ENCODE results near the gene FRS3.

Gene FRS3

DNA sequence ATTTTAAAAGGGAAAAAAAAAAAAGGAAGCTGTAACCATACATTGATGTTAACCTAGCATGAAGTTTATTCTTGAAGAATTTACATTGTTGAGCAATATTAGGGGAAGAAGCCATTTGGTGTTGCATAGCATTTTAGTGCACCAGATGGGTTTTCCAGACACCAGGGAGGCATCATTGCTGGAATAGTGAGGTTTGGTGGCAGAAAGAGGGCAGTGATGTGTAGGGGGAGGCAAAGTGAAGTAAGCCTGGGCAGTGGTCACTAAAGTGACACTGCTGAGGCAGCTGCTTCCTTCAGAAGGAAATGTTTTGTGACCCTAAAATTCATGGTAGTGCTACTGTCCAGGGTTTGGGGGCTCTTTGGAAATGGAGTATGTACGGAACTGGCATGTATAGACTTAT, 10.3 kb upstream of the FRS3 start:
- no peak for DNase-seq (ENCODE audit: low read depth in 2 of 2)

DNA sequence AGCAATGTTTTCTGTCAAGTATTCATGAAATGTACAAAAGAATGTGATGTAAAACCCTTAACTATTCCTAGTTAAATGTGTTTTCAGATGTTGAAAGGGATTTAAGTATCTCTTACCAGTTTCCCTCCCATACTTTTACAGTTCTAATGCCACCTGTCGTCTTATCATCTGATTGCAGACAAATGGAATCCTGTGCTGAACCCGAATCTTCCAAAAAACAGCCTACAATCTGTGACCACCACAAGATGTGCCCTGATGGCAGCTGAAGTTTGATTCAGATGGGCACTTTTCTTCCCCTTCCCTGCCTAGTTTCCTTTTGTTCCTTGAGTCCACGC, 9.7 kb upstream of the FRS3 start:
- DNase-seq (ENCODE audit: low read depth in 2 of 2), result no peak

DNA sequence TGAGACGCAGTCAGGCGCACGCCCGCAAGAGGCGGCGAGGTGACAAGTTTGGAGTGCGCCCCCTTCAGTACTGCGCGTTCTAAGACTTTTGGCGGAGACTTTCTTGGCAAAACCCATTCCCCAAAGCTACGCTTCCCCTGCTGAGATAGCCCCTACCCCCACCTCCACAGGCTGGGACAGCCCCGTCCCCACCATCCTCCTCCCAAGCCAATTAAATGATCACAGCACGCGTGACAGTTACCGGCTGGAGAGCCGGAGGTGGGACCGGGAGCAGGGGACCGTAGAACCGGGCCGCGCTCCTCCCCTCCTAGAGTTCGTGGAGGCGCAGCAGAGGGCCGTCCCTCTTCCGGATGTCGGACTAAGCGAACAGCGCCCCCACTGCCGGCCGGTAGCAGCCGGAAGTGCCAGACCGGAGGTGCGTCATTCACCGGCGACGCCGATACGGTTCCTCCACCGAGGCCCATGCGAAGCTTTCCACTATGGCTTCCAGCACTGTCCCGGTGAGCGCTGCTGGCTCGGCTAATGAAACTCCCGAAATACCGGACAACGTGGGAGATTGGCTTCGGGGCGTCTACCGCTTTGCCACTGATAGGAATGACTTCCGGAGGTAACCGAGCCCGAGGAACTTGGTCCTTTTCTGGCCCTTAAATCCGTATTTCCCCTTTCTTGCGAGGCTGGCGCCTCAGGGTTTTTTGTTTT, 7.7 kb upstream of the FRS3 start, which contains the start of gene TOMM6:
TSS of gene TOMM6 (plus strand) at position 476 of the 699 bp plus-strand sequence. CDS start at position 480, 4 bp downstream.
- DNase-seq (ENCODE audit: low read depth in 2 of 2), result peak; percentile 88 to 93

DNA sequence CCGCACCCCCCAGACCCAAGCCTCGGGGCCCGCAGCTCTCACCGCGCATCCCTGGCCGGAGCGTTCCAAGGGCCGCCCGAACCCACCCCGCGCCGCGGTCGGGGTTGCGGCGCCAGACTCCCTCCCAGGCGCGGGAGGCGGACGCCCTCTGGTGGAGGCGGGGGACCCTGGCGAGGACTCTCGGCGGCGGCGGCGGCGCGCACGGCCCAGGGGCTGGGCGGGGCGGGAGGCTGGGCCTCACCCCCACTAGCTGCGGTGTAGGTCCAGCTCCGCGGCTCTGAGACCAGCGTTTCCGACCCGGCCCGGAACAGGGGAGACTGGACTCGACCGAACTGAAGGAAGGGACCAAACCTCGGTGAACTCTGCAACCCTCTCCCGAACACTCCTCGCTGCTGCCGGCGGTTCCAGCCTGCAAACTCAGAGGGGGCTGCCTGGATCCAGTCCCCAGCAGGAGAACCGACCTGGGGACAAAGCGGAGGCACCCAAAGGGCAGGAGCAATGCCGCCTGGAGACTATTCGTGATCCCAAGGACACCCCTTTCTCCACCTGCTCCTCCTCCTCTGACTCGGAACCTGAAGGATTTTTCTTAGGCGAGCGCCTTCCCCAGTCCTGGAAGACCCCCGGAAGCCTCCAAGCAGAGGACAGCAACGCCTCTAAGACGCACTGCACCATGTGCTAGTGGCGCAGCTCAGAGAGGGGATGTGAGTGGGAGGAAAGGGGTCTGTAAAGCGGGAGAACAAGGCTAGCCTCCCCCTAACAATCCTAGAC, 6.9 kb upstream of the FRS3 start:
- peak; percentile 76 to 82 for DNase-seq (ENCODE audit: low read depth in 2 of 2)

DNA sequence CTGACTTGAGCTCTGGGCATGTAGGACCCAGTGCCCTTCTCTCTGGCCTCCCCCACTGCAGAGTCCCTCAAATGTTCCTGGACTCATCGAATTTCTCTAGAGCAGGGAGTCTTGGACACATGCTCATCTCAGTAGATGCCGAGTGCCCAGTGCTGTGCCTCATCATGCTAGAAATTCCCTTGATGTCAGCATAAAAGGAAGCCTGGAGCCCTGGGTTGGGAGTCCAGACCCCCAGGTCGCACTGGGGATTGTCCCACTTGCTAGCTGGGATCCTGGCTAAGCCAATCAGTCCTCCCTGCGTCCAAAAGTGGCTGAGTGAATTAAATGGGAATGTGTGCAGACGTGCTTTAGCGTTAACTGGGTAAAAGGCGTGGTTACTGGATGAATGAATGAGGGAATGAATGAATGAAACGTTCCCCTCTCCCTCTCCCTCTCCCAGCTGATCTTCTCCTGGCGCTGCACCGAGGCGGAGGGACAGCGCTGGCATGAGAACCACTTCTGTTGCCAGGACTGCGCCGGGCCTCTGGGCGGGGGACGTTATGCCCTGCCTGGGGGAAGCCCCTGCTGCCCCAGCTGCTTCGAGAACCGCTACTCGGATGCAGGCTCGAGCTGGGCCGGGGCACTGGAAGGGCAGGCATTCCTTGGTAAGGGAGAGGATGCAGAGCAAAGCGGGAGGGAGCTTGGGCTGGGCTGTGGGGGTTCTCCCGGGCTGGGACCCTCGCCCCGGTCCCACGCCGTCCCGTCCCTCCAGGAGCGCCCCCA, 6.2 kb upstream of the FRS3 start:
- DNase-seq (ENCODE audit: low read depth in 2 of 2), result no peak

DNA sequence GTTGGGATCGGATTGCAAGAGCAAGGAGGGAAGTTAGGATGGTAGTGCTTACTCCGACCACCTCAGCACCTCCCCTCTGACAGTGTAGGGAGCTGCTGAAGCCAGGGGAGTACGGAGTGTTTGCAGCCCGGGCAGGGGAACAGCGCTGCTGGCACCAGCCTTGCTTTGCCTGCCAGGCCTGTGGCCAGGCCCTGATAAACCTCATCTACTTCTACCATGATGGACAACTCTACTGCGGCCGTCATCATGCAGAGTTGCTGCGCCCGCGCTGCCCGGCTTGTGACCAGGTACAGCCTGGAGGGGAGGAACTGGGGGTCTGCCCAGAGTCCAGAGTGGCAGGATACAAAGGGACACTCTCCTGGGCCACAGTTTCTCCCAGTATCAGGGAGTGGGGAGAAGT, 5.6 kb upstream of the FRS3 start:
- no peak for DNase-seq (ENCODE audit: low read depth in 2 of 2)

DNA sequence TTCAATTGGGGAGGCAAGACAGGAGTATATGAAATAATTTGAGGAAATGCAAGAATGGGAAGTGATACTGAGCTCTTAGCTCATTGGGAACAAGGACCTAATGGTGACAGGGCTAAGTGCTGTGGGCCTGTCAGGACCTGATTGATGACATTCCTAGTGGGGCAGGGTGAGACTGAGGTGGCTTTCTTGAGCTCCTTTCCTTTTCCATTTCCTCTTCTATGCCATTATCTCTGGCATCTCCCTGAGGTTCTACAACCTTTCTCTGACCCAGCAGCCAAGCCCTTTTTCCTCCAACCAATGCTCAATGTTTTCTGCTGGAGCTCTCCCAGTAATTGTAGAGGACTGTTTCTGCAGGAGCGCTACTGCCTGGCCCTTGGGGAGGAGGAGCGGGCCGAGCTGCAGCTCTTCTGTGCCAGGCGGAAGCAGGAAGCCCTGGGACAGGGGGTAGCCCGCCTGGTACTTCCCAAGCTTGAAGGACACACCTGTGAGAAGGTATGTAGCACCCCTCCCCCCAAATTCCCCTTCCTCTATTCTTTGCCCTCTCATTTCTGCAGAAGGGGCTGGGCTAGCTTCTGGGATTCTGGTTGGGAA, 5.0 kb upstream of the FRS3 start:
- DNase-seq (ENCODE audit: low read depth in 2 of 2), result no peak

DNA sequence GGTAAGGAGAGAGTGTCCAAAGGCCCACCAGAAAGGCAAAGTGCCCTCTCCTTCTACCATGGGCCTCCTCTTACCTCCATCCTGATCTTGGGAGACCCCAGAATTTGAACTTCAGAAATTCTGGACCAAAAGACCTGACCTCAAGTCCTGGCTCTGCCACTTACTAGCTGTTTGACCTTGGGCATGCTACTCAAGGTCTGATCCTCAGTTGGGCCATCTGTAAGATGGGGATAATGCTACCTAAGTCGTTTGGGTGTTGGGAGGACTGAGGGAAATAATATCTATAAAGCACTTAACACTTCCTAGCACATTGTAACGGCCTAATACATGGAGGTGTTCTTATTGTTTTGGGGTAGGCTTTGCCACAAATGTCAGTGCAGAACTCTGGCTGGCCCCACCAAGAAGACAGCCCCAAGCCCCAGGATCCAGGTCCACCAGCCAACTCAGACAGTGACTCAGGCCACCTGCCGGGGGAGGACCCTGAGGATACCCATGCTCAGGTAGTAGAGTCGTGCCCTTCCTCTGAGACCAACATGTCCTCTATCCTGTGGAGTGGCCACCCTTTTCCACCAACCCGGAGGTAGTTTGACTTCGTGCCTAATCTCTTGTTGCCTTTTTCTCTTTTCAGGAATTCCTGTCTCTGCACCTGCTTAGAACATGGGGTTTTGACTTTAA, 3.5 kb upstream of the FRS3 start:
- DNase-seq (ENCODE audit: low read depth in 2 of 2), result no peak

DNA sequence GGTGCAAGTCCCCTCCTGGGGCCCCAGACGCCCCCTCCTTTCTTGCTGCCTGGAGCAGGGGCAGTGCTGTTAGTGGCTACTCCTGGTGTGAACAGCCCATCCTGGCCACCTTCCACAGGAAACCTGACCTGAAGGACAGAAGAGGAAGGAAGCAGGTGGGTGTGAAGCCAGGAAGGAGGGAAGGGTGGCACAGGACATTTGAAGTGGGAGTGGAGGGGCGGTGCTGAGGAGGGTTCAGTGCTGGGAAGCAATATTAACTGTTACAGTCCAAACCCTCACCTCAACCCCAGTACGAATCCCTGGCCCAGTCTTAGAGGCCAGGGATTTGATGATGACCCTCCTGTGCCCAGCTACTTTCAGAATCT, 1.6 kb upstream of the FRS3 start:
- no peak for DNase-seq (ENCODE audit: low read depth in 2 of 2)

DNA sequence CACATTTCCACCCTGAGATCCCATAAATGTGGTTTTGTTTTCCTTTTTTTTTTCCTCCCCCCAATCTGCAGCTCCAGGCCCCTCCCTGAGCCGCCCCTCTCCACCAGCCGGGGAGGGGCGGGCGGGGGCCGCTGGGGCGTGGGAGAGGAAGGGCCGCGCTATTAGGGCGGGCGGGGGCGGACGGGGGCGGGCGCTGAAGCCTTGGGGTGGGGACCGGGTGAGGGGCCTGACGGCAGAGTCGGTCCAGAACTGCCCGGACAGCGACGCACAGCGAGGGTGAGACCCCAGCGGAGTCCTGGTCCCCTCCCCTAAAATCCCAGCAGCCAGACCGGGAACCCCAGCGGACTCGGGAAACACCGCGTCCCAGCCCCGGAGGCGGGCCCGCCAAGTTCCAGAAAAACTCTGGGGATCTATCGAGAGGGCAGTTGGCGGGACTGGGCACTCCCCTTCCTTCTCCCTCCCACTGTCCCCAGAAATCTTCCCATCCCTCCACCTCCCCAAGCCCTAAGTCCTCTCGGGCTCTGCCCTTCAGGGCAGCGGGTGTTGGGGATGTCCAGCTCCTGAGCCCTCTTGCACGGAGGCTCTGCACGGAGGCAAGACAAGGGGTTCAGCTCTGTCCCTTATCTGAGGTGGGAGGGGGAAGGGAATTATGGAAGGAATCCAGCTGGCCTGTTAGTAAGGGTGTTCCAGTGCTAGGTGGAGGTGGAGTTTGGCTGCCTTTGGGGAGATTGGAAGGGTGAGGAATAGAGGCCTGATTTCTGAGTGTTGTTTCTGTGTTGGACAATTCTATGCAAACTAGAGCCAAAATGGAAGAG, 1.1 kb upstream of the FRS3 start, which contains the start of gene PRICKLE4:
TSS of gene PRICKLE4 (plus strand) at position 232 of the 815 bp plus-strand sequence. CDS start 2,692 bp downstream, outside the sequence.
- DNase-seq (ENCODE audit: low read depth in 2 of 2), result no peak

DNA sequence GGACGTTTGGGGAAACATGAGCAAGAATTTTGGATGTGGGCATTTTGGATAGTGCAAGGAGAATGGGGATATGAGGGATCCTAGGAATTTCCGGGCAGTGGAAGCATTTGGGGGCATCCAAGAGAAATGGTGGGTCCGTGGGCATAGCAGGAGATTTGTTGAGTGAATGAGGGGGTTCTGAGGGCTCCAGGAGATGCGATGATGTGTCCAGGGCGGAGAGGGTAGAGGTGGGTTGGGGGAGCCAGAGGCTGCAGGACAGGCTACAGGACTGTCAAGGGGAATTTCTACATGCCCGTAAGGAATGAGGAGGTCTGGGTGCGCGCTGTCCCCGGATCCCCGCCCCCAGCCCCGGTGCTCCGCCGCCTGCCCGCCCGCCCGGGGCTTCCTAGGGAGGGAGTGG, 364 bp downstream of the FRS3 start:
- no peak for DNase-seq (ENCODE audit: low read depth in 2 of 2)

DNA sequence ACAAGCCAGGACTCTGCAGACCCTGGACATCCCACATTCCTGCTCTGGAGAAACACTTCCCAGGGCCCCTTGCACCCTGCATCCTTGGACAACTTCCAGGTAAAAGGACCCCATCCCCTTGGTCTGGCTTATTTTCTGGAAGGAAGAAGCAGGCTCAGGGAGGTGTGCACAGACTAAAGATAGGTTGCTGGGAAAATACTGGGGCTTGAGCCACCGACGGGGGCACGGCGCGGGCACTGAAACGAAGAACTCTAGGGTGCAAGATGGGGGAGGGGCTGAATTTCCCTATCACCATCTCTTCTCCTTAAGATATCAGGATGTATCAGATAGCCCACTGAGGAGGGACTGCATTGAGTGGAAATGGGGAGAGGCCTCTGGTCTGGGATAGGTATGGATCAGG, 805 bp downstream of the FRS3 start:
- DNase-seq (ENCODE audit: low read depth in 2 of 2), result no peak

DNA sequence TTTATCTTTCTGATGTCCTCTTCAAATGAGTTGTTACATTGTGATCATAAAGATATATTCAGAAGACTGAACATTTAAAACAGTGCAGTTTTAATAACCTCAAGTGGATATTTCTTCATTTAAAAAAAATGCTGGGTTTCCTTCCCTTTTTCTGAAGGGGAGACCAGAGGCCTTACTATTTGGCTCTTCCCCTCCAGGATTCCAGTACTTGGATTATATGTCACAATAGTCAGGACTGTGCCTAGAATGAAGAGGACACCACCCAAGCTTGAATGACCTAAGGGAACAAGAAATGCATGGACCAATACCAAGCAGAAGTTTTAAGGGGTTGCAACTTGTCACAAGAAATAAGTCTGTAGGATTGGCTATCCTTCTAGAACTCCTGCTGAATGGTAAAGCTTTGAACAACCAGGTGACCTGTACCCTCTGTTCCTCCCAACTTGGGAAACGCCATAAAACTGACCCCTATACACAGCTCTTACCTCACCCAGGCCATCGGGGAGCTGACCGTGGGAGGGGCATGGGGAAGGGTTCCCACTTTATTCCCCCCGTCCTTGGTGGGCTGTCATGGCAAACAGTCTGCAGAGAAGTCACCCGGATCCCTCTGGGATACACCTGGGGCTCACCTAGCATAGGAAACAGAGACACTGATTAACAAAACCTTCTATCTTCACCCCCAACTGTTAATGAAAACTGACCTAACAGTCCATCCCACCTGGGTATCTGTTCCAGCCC, 2.0 kb downstream of the FRS3 start:
- no peak for DNase-seq (ENCODE audit: low read depth in 2 of 2)

DNA sequence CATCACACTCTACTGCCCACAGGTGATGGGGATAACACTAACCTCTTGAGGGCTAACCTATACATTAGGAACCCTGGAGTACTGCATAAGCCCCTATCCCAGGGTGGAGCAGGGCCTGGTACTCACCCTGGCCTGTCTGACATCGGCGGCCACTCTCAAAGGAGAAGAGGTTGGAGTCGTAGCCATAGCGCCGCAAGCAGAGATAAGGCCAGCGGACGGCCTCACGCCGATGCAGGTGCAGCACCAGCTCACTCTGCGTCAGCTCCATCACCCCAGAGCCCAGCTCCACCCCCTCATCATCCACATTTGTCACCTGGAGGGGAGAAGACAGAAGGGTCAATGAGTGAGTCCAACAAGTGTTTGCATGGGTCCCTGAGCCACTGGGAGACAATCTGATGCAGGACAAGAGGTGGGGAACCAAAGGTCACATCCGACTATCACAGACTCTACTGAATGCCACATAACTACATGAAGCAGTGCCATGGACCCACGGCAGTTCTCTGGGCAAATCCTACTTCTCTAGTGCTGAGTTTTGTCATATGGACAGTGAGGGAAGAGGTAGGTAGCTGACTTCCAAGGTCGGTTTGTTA, 4.3 kb downstream of the FRS3 start:
- no peak for DNase-seq (ENCODE audit: low read depth in 2 of 2)

DNA sequence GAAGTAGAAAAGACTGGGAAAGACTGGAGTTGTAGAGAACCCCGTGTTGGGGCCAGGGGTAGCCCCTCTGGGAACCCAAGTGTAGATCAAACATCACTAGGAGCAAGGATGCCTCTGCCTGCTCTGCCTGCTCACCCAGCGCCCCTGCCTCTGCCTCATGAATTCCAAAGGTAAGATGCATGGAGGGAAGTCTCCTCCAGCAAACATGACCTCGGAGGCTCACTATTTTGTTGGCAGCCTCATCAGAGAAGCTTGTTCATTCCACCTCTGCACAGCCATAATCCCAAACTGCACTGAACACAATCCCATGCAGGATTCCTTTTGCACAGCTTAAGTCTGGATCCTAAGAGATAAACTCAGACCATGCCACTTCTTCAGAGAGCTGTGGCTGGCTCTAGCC, 4.9 kb downstream of the FRS3 start:
- DNase-seq (ENCODE audit: low read depth in 2 of 2), result no peak

DNA sequence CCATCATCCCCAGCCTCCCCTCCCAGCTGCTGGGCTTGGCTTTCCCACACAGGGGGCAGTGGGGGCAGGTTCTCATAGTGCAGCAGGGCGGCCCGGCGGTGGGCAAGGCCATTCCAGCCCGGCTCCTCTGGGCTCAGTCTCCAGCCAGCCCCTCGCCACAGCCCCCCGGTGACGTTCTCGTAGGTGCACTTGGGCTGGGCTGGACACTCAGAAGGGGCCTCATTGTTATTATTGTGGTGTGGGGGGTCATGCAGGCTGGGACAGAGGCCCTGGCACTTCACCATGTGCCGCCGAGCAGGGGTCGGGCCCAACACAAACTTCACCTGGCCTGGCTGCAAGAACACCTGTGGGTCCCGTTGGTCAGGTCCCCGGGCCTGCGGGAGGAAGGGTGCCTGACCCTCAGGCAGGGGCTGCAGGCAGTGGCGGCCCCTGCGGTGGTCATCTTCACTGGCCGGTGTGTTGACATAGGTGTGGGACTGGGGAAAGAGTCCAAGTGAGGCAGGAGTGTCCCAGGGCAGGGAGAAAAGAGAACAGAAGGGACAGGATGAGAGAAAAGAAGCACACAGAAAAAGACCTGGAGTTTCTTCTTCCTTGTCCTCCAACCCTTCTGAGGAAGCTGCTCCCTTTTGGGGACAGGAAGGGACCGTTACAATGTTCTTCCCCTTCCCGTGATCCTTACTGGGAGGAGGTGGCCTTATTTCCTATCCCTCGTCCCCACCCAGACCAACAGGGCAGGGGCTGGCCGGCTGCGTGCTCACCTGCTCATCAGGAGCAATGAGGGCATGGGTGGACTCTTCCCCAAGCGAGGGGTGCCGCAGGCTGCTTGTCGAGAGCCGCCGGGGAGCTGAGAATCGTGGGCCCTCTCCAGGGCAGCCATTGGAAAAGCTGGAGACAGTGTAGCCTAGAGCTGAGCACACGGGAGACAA, 8.4 kb downstream of the FRS3 start:
- no peak for DNase-seq (ENCODE audit: low read depth in 2 of 2)

DNA sequence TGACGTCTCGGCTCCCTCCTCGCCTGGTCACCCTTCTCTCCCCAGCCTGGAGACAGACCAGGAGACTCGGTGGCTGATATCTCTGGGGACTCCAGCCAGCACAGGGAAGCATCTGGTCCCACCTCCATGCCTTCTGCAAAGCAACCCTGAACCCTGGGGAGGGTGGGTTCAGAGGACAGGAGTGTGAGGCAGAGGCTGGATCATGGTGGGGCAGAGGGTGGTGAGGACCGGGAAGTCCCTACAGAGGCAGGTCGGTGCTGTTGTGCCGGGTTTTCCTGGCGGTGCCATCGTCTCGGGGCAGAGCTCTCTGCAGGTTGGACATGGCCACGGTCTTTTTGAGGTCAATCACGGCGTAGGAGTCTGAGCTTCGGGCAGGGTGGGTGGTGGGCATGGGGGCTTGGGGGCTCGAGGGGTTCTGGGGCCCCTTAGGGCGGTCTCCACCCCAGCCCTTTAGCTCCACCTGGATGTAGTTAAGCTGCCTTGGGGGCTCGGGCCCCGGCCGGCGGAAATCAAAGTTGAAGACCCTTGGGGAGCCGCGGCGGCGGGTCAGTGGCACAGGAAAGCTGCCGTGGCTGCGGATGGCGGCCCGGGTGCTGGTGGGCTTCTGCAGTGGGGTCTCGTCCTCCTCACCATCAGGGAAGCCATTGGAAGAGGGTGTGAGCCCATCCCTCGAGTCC, 9.2 kb downstream of the FRS3 start:
- DNase-seq (ENCODE audit: low read depth in 2 of 2), result no peak

DNA sequence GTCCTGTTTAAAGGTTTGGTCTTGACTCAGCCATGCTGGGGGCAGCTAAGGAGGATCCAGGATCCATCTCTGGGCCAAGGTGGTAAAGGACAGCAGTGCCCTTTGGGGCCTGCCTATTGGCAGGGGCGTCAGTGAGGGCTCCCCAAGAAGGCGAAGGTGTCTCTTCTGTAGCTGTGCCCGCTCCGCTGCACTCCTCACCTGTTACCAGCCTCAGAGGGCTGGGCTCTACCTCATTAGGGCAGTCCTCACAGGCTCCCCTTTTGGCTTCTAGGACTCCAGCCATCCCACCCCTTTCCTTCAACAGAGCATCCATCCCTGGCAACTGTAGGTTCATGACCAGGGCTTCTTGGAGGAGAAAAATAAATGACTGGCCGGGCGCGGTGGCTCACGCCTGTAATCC, 10.3 kb downstream of the FRS3 start:
- DNase-seq (ENCODE audit: low read depth in 2 of 2), result no peak

All from stimulated activated CD8-positive, alpha-beta memory T cell treated with anti-CD3 and anti-CD28 coated beads, Interleukin-2, amount 100 ng/mL, for 1 hour (primary cell).